H9 (cell line): ENCODE data around the gene LKAAEAR1. TPM values are rescaled to one million over a fixed set of nuclear protein-coding genes. Genes with fewer than 3 reads are reported as not detected.

ENCODE experiments used
- DNase-seq: peaks from one replicate; pipeline ENCODE4 v3.0.0-alpha.2; 2017
- H2AFZ ChIP-seq: one replicate; pipeline ENCODE4 v1.6.1; 2013; ENCODE audit warnings: mild to moderate bottlenecking, low read length, control low read depth, moderate library complexity
- H2AK5ac ChIP-seq: 2 replicates; pipeline ENCODE4 v1.6.1; 2013; ENCODE audit warnings: low read length, control low read depth, mixed read lengths; ENCODE audit not compliant: insufficient read length
- H2BK120ac ChIP-seq: one replicate; pipeline ENCODE4 v1.6.1; 2013; ENCODE audit warnings: low read depth, mild to moderate bottlenecking, low read length, control low read depth, inconsistent platforms; ENCODE audit not compliant: poor library complexity, severe bottlenecking
- H2BK12ac ChIP-seq: 2 replicates; pipeline ENCODE4 v1.6.1; 2013; ENCODE audit warnings: low read length, control low read depth, mixed read lengths, low read depth; ENCODE audit not compliant: insufficient read length
- H2BK15ac ChIP-seq: 2 replicates; pipeline ENCODE4 v1.6.1; 2013; ENCODE audit warnings: low read depth, low read length, control low read depth
- H2BK20ac ChIP-seq: one replicate; pipeline ENCODE4 v1.6.1; 2013; ENCODE audit warnings: low read depth, mild to moderate bottlenecking, low read length, control low read depth, inconsistent platforms; ENCODE audit not compliant: poor library complexity, severe bottlenecking
- H2BK5ac ChIP-seq: 2 replicates; pipeline ENCODE4 v1.6.1; 2013; ENCODE audit warnings: low read length, control low read depth, mixed read lengths; ENCODE audit not compliant: insufficient read length
- H3K14ac ChIP-seq: 2 replicates; pipeline ENCODE4 v1.6.1; 2013; ENCODE audit warnings: low read length, control low read depth; ENCODE audit not compliant: insufficient read depth
- H3K18ac ChIP-seq: 2 replicates; pipeline ENCODE4 v1.6.1; 2013; ENCODE audit warnings: low read depth, mild to moderate bottlenecking, mixed read lengths, low read length, control low read depth; ENCODE audit not compliant: insufficient read length
- H3K23ac ChIP-seq: 2 replicates; pipeline ENCODE4 v1.6.1; 2013; ENCODE audit warnings: low read length, control low read depth, mixed read lengths, low read depth; ENCODE audit not compliant: insufficient read length
- H3K23me2 ChIP-seq: 2 replicates; pipeline ENCODE4 v1.6.1; 2013; ENCODE audit warnings: low read depth, mild to moderate bottlenecking, mixed read lengths, low read length, control low read depth; ENCODE audit not compliant: insufficient read length, poor library complexity, severe bottlenecking
- H3K27ac ChIP-seq: 2 replicates; pipeline ENCODE4 v1.5.1; 2013; ENCODE audit warnings: low read length, control low read depth, mixed read lengths, low read depth; ENCODE audit not compliant: insufficient read length
- H3K27me3 ChIP-seq: 2 replicates; pipeline ENCODE4 v1.6.1; 2013; ENCODE audit warnings: low read length, control low read depth, inconsistent platforms; ENCODE audit not compliant: insufficient read depth
- H3K4ac ChIP-seq: 2 replicates; pipeline ENCODE4 v1.6.1; 2013; ENCODE audit warnings: low read depth, mild to moderate bottlenecking, control low read depth, inconsistent platforms, low read length, moderate library complexity
- H3K4me1 ChIP-seq: 2 replicates; pipeline ENCODE4 v1.6.1; 2013; ENCODE audit warnings: low read length, control low read depth, inconsistent platforms; ENCODE audit not compliant: insufficient read depth
- H3K4me2 ChIP-seq: 2 replicates; pipeline ENCODE4 v1.6.1; 2013; ENCODE audit warnings: low read length, control low read depth, mixed read lengths; ENCODE audit not compliant: insufficient read length, insufficient read depth
- H3K56ac ChIP-seq: 2 replicates; pipeline ENCODE4 v1.6.1; 2013; ENCODE audit warnings: low read depth, mild to moderate bottlenecking, mixed read lengths, low read length, control low read depth; ENCODE audit not compliant: insufficient read length
- H3K79me1 ChIP-seq: 2 replicates; pipeline ENCODE4 v1.6.1; 2013; ENCODE audit warnings: low read depth, mild to moderate bottlenecking, moderate library complexity, low read length, control low read depth, inconsistent platforms; ENCODE audit not compliant: insufficient read depth, poor library complexity, severe bottlenecking
- H3K79me2 ChIP-seq: 2 replicates; pipeline ENCODE4 v1.6.1; 2013; ENCODE audit warnings: low read length, control low read depth, inconsistent platforms; ENCODE audit not compliant: insufficient read depth
- H3K9ac ChIP-seq: 2 replicates; pipeline ENCODE4 v1.6.1; 2013; ENCODE audit warnings: low read length, control low read depth, mixed read lengths; ENCODE audit not compliant: insufficient read length; ENCODE audit errors: extremely low read depth
- H3K9me3 ChIP-seq: one replicate; pipeline ENCODE4 v1.6.1; 2013; ENCODE audit warnings: low read depth, low read length, inconsistent platforms; ENCODE audit not compliant: control insufficient read depth
- H3T11ph ChIP-seq: one replicate; pipeline ENCODE4 v1.6.1; 2013; ENCODE audit warnings: mild to moderate bottlenecking, low read length, control low read depth, inconsistent platforms
- H4K20me1 ChIP-seq: one replicate; pipeline ENCODE4 v1.6.1; 2013; ENCODE audit not compliant: control insufficient read depth, insufficient read length, insufficient read depth
- H4K5ac ChIP-seq: 2 replicates; pipeline ENCODE4 v1.6.1; 2013; ENCODE audit warnings: low read depth, mild to moderate bottlenecking, mixed read lengths, low read length, control low read depth; ENCODE audit not compliant: insufficient read length
- H4K8ac ChIP-seq: replicated peaks from 2 replicates; pipeline ENCODE4 v1.6.1; 2013; ENCODE audit warnings: low read length, control low read depth, mixed read lengths, low read depth; ENCODE audit not compliant: insufficient read length
- H4K91ac ChIP-seq: 2 replicates; pipeline ENCODE4 v1.6.1; 2013; ENCODE audit warnings: low read depth, mild to moderate bottlenecking, moderate library complexity, mixed read lengths, low read length, control low read depth; ENCODE audit not compliant: insufficient read length
- H3K27ac Mint-ChIP-seq, 3 experiments: 2 replicates in 2 of 3; 3 replicates in 1 of 3; pipeline ENCODE4 v1.8.0; 2020 to 2021; ENCODE audit warnings: mixed read lengths in 3 of 3, mild to moderate bottlenecking in 1 of 3, moderate library complexity in 1 of 3
- H3K27me3 Mint-ChIP-seq: 2 replicates; pipeline ENCODE4 v1.8.0; 2021; ENCODE audit warnings: low read depth, mild to moderate bottlenecking, moderate library complexity, mixed read lengths
- H3K36me3 Mint-ChIP-seq, 3 experiments: 2 replicates in 2 of 3; 3 replicates in 1 of 3; pipeline ENCODE4 v1.8.0; 2020 to 2021; ENCODE audit warnings: low read depth in 3 of 3, mixed read lengths in 3 of 3; ENCODE audit not compliant: insufficient read depth in 1 of 3
- H3K4me1 Mint-ChIP-seq, 2 experiments: 2 replicates each; pipeline ENCODE4 v1.8.0; 2020; ENCODE audit warnings: mixed read lengths in 2 of 2
- H3K4me3 Mint-ChIP-seq, 2 experiments: 2 replicates in 1 of 2; 3 replicates in 1 of 2; pipeline ENCODE4 v1.8.0; 2020 to 2021; ENCODE audit warnings: mild to moderate bottlenecking in 2 of 2, mixed read lengths in 2 of 2, moderate library complexity in 1 of 2
- H3K9me3 Mint-ChIP-seq, 2 experiments: 2 replicates in 1 of 2; 3 replicates in 1 of 2; pipeline ENCODE4 v1.8.0; 2020; ENCODE audit warnings: mild to moderate bottlenecking in 2 of 2, mixed read lengths in 2 of 2, moderate library complexity in 1 of 2
- CTCF ChIP-seq: fragments of 200-600 bp; sonication (generic); conservative IDR thresholded peaks from 3 replicates; pipeline ENCODE4 v1.8.0; 2021; ENCODE audit warnings: antibody characterized with exemption, mild to moderate bottlenecking
- WGBS: extraction: QIAGEN DNeasy Blood & Tissue Kit; methylation state at CpG from one replicate; pipeline ENCODE4 v1.1.7; 2013; ENCODE audit warnings: missing lambda C conversion rate, low lambda C conversion rate, mixed read lengths; ENCODE audit not compliant: insufficient read length; ENCODE audit errors: extremely low coverage; 5-methylcytosine and 5-hydroxymethylcytosine counted together
- total RNA-seq: library from RNA; stranded (reverse); gene quantifications from 2 replicates; pipeline ENCODE4 v1.2.1, GENCODE V29; 2021

LKAAEAR1 gene
- total RNA-seq, 1 experiment from 2014 or later = 0.39 TPM

- Histone ChIP-seq H3T11ph (no peak overlapping the region), H2AFZ (no peak overlapping the region), H3K4me2 (peak overlapping the region; percentile 46), H3K9ac (no peak overlapping the region), H2BK5ac (no peak overlapping the region), H3K9me3 (no peaks in the 10 kb centered on the region), H2BK12ac (no peak overlapping the region), H3K23ac (no peak overlapping the region), H2BK20ac (no peak overlapping the region), H3K56ac (no peak overlapping the region), H2BK15ac (no peak overlapping the region), H4K5ac (no peak overlapping the region), H3K27ac (no peak overlapping the region), H3K79me2 (no peaks in the 10 kb centered on the region), H3K23me2 (peaks cover 6% of the 10 kb centered on the region), H3K4me1 (peaks cover 1% of the 10 kb centered on the region; the same call in 1 of the 2 replicates), H4K8ac (no peak overlapping the region), H3K79me1 (no peaks in the 10 kb centered on the region), H3K27me3 (no peaks in the 10 kb centered on the region), H2AK5ac (no peak overlapping the region), H4K91ac (no peak overlapping the region), H3K4ac (no peak overlapping the region), H3K18ac (no peak overlapping the region), H2BK120ac (no peak overlapping the region), H3K14ac (peak overlapping the region; percentile 27; the same call in 1 of the 2 replicates), H4K20me1 (no peaks in the 10 kb centered on the region)
- Mint-ChIP-seq H3K9me3 (no peaks in the 10 kb centered on the region), H3K36me3 (peaks cover 0 to 3% (median 0%) of the 10 kb centered on the region in 3 experiments; a peak in 2 of 7 replicates), H3K4me3 (peak overlapping the region; percentile 77 to 84), H3K27ac (peak overlapping the region in 1 of 3 experiments; percentile 62; a peak in 1 of 7 replicates), H3K4me1 (peaks cover 28 to 38% of the 10 kb centered on the region in 2 experiments), H3K27me3 (peaks cover 5% of the 10 kb centered on the region)
- DNase-seq = no peak
- WGBS = no CpG with 5 or more reads among the region's 51 CpGs
- no peak for TF ChIP-seq CTCF
Measured at GRCh38 chr20:64063389-64064144, 20.6 kb downstream of the LKAAEAR1 start.
